IPS-11a (cell line): ENCODE data around the gene TRHDE.
"Not testable (repeated sequence)": the region's sequence is repeated elsewhere in the genome, so short reads cannot be mapped to it uniquely, and the experiment has no call there.

Source experiments
- H3K4me3 ChIP-seq: one replicate; pipeline ENCODE4 v1.5.1; 2013; ENCODE audit warnings: low read depth, low read length, control low read depth

Gene TRHDE

DNA sequence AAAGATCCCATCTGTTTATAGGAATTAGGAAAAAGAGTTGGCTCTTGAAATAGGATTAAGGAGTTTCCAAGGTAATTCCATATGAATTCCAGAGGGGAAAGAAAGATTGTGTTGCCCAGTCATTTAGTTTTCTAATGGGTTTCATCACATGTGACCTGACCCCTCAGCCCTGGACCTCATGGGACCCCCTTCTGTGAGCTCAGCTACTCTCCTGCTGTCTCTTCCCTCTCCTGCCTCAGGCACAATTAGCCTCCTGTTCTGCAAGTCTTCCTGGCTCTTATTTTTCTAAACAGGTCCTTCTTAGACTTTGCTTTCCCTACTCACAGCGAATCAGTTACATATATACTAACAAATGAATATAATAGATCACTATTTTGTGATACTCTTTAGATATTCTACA is 237.7 kb downstream of the TRHDE start:
- no peak overlapping the region for H3K4me3 ChIP-seq

DNA sequence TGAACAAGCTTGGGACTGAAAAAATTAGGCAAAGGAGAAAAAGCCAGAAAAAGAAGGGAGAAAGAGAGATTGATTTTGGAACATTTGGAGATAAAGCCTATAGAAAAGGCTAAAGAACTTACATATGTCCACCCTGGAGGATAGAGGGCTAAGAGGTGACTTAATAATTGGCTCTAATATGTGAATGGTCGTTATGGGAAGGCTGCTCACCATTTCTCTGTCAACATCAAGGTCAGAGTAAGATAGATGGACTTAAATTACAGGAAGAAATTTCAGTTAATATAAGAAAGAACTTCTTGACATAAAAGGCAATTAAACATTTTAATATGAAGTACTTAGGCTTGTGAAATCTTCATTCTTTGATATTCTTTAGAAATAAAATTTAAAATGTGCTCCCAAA is 238.6 kb downstream of the TRHDE start:
- H3K4me3 ChIP-seq: no peak overlapping the region

DNA sequence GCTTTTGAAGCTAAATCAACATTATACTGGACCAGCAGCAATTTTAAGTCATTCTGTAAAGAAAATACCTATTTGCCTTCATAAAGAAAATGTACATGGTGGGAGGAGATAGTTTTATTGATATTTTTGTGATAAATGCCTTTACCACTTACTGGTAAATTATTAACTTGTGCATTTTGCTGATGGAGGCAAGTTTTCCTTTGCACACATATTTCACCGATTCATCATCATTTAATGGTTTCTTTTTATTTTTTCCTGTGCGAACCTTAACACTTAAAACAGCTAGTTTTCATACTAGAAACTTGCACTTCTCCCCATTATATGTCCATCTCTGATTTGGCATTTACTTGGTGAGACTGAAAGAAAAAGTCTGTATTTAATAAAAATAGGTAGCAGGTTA is 239.3 kb downstream of the TRHDE start:
- no peak overlapping the region for H3K4me3 ChIP-seq

DNA sequence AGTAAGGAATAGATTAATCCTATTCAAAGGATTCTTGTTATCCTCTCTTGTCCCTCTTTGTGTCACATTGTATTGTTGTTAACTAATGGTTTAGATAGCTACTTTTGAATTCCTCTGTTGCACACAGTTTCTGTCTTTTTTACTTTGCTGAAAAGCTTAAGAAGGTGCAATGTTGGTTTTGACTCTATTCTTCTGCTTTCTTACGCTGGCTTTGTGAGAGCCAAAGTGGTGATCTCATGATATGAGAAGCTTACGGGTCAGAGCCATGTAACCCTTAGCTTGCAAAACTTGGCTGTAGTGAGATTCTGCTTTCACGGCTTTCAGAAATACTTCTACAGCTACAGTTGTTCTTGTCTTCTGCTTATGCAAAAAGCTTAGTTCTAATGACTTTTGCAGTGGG is 239.7 kb downstream of the TRHDE start:
- H3K4me3 ChIP-seq: no peak overlapping the region

DNA sequence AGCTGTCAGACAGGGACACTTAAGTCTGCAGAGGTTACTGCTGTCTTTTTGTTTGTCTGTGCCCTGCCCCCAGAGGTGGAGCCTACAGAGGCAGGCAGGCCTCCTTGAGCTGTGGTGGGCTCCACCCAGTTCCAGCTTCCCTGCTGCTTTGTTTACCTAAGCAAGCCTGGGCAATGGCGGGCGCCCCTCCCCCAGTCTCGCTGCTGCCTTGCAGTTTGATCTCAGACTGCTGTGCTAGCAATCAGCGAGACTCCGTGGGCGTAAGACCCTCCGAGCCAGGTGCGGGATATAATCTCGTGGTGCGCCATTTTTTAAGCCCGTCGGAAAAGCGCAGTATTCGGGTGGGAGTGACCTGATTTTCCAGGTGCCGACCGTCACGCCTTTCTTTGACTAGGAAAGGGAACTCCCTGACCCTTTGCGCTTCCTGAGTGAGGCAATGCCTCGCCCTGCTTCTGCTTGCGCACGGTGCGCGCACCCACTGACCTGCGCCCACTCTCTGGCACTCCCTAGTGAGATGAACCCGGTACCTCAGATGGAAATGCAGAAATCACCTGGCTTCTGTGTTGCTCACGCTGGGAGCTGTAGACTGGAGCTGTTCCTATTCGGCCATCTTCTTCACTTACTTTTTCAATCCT is 248.0 kb downstream of the TRHDE start:
- not testable (repeated sequence) for H3K4me3 ChIP-seq

DNA sequence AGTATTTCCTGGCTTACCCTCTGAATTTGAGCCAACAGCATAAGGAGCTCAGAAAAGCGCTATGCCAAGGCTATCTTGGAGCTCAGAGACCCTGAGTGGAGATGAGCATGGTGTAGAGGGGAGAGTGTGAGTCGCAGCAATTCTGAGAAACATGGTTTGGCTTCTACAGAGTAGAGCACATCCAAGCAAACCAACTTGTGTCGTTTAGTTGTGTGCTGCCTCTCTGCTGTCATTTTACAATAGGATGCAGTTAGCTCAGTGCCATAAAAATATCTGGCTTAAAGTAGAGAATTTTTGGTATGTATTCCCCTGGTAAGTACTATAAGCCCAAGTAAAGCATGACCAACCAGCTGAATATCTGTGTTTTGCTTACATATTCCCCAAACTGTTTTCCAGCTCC is 249.2 kb downstream of the TRHDE start:
- H3K4me3 ChIP-seq: no peak overlapping the region

DNA sequence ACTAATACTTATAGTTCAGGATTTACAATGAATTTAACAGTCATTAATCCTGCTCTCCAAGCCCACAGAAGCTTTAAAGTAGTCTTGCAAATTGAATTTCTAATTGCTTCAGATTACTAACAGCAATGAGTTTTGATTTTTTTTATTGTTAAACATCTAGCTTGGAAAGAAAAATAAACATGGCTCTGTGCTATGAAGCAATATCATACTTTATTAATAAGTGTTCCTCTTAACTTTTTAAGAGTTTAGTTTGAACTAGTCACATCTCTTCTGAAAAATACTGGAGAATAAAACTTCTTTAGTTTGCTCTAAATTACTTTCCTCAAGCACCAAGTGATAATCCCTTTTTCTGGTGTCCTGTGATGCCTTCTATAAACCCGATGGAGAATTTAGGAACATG is 250.2 kb downstream of the TRHDE start:
- no peak overlapping the region for H3K4me3 ChIP-seq

DNA sequence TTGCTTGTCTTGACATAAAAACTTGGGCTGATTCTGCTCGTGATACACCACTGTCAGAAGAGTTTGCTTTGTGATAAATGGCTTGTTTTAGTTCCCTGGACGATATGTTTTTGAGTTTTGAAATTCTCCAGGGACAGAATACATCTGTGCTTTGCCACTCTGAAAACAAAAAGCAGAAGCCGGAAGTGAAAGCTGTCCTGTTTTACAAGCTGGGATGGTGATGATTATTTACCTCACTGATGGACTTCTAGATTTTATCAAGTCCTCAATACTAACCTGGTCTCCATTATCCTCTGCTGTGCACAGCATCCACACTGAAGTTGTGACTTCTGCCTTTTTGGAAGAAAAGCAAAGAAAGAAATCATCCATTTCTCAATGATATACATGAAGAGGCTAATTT is 251.6 kb downstream of the TRHDE start:
- no peak overlapping the region for H3K4me3 ChIP-seq

DNA sequence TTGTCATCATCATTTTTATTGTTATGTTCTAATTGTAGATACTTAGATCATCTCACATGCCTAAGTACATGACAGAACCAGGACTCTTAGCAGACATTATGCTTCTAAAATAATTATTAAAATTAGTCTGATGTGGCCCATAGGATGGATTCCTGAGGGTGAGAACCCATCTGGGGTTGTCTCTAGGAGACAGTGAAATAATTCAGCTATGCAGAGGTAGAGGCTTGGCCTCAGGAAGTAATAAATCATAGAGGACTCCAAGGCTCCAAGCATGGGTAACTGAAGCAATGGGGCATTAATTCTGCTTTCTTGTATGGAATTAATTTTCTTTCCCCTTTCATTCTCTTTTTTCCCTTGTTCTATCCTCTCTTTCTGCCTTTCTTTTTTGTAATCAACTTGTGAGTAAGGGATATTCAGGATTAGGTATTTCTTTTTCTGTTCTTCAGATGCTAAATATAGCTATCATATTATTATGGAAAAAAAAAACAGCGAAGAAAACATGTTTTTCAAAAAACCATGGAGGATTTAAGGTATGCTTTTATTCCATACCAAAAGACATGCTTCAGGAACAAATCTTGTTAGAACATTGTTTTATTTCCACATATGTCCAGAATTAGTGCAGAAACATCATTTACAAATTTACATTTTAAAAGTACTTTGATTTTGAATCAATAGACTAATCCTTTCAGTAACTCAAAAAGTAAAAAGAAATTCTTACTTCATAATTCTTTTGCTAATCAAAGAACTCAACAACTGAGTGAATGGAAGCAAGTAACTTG is 263.2 kb downstream of the TRHDE start:
- no peak overlapping the region for H3K4me3 ChIP-seq

DNA sequence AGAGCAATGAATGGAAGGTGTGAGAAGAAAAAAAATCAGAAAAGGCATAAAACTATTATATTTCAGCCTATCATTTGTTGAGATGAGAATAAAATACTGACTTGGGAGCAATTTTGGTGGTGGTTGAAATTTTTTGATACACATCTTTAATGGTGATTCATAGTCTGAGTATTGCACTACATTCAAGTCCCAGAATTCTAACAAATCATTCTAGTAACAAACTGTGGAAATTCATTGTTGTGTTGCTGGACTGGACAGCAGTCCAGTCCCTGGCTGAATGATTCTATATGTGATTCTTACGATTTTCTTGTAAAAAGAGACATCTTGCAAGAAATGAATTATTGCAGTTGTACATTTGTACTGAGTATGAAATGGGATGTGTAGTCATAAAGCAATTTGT is 268.6 kb downstream of the TRHDE start:
- no peak overlapping the region for H3K4me3 ChIP-seq

DNA sequence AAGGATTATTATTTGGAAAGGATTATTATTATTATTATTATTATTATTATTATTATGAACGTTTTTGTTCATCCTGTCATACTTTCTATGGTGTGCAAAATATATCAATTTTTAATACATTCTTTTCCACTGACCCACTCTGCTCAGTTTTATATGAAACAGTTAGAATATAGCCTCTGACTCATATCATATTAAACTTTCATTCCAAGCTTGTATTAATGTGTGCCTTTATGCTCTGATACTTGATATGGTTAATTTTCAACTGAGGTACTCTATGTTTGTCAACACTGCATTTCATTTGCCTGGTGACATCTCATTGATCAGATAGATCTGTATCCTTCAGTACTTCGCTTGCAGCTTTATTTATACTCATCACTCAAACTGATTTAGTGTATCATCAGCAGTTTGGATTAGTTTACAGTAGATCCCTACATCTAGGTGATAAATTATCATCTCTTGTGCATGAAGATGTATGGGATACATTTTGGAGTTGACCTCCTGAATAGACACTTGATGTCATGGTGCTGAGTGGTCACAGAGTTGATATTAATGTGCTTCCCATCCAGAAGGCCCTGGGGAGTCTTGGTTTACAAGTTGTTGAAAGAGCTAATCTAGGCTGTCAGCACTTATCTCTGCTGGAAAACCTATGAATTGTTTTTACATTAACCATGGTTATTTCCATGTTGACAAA is 271.8 kb downstream of the TRHDE start:
- H3K4me3 ChIP-seq: no peak overlapping the region

DNA sequence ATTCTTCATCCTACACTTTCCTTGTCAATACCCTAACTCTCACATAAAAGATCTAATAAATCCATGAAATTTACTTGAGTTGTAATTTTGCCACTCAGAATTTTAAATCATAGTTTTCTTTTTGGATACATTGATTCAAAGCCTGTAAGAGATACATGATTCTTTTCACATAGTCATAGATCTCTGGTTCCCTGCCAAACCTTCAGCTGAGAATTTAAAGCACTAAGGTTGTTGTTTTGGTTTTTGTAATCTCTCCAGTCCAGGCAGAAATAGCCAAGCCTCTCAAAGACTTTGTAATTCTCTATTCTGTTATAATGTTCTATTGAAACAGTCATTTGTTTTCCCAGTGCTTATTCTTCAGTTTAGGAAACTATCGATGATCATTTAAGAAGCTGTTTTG is 273.9 kb downstream of the TRHDE start:
- H3K4me3 ChIP-seq: no peak overlapping the region

DNA sequence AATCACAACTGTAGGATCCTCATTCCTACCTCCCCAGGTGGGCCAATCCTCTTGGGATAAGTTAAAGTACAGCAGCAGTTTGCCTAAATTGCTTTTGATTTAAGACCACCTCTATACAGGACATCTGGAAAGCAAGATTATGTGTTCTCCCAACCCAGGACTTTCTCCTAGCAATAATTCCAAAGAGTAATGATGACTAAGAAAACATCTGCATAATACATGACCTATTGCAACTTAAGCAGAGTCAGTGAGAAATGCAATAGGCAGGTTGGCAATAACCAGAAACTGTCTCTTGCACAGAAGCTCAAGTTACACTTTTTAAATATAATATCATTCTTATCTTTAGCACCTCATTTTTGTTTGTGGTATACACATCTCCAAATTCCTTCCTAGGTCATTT is 275.4 kb downstream of the TRHDE start:
- no peak overlapping the region for H3K4me3 ChIP-seq

DNA sequence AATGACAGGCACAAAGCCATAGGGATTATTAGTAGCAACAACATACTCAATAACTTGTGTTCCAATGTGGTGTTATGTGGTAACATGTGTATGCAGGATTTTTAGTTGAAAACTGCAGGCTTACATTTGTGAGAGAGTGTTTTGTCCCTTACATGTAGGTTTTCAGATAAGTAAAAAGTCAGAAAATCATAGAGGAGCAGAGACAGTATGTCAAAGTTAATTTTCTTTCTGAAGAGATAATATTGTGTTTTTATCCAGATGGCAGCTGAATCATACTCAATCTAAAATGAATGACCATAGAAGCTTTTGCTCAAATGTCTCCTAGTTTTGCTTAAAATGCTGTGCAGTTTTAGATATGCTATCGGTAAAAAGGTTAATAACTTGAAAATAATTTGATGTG is 277.0 kb downstream of the TRHDE start:
- H3K4me3 ChIP-seq: no peak overlapping the region

DNA sequence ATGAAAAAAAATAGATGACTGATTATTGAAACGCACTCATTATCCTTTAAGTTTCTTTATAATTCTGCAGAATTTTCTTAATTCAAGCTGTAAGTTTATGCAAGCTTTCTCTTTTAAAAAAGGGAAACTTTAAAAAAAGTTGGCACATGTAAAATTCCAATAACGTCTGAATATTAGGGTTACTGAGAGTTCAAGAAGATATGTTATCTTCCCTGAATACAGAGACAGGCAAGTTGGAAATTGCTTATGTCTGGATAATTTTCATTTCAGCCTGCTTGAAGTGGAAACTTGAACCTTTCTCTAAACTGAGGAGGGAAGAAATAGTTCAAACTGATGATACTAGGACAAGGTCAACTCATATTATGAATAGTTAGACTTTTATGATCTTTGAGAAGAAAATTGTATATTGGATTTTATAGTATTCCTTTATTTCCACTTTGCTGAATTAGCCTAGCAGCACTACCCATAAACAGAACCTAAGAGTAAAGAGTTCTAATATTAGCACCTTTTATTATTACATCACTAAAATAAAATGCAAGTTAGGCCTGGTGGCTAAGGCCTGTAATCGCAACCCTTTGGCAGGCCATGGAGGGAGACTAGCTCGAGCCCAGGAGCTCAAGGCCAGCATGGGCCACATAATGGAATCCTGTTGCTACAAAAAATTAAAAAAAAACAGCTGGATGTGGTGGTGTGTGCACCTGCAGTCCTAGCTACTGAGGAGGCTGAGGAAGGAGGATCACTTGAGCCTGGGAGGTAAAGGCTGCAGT is 288.0 kb downstream of the TRHDE start:
- no peak overlapping the region for H3K4me3 ChIP-seq

DNA sequence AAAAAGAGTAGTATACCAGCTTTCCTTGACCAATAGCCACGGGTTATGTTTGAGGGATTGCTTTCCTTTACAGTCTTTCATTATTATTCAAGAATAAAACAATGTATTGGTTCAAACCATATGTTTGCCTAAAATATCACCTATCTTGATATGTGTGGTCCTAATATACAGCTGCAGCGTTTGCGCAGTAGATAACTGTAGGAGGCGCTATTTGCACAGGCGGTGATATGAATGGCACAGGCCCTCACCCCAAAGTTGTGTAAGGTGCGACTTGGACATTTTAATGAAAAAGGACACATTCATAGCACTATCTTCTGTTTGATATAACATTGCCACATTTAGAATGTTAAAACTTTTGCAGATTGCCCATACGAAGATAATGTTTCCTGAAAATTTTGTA is 298.4 kb downstream of the TRHDE start:
- H3K4me3 ChIP-seq: no peak overlapping the region

DNA sequence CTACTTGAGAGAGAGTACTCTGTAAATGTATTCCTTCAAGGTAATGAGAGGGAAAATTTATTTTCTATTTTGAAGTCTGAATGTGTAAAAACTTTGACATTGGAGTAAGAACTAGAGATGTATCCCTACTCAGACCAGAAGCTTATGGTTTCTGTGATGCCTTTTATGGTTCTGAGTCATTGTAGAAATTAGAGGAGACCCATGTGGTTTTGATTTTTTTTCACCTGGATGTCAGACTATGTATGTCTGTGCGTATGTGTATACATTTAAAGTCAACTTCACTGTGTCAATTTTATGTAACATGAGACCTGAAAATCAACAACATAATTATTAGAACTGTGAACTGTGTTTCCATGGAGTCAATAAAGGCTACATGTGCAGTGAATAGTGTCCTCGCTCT is 302.0 kb downstream of the TRHDE start:
- H3K4me3 ChIP-seq: no peak overlapping the region

DNA sequence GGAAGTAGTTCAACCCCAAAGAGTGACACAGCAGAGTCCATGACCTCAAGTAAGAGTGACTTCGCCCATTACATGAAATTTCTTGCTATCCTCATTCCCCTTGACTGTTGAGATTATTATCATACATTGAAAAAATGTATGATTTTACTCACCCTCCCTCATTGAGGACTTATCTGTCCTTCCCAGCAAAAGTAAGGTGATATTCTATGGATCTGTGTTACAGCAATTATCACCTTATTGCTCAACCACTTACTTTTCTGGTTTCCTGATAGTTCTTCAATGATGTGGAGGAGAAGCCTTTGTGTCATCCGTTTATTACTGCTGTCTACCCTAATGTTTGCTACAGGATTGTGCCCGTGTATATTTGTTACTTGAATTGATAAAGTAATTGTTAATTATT is 306.2 kb downstream of the TRHDE start:
- H3K4me3 ChIP-seq: no peak overlapping the region

DNA sequence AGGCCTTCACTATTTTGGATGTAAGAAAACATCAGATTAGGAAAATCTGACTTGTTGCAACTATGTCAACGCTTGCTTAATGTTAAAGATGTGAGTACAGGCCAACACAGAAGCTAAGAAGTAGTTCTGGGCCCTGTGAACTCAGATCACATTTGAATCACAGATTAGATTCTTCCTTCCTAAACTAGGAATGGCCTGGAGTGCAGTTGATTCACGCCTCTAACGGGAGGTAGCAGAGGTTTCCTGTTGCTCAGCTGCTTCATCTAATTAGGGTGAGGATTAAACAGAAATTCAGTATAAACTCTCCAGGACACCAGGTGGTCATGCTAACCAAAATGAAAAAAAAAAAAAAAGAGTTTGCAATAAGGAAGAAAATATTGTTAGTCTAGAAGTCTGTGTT is 314.3 kb downstream of the TRHDE start:
- no peak overlapping the region for H3K4me3 ChIP-seq

DNA sequence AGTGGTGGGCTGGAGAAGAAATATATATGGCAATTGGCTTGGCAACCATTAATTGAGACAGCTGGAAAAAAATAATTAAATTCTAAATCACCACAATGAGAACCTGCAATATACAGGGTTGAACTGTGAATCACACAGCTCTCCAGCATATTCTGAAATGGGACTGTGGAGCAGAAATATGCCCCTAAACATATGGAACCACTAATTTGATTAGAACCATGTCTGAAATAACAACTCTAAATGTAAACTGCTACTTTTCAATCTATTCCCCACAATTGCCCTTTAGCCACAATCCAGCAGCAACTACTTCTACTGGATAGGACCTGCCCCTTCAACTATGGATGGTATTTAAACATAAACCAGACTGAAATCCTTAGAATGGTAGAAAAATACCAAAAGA is 330.4 kb downstream of the TRHDE start:
- H3K4me3 ChIP-seq: no peak overlapping the region

DNA sequence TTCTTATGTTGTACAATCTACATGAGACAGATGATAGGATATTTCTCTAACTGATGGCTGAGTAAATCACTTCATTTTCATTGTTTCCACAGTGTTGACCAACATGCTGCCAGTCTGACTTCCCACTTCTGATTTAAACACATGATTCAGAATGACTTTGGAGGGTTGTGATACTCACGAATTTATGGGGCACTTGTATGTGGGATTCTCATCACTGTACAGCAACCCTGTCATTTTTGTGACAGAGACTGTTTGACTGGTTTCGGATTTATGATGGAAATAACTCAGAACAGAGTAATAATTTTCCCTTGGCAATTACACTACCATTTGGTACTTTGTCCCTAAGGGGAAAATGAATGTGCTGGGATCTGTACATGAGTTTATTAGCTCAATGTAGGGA is 333.8 kb downstream of the TRHDE start:
- H3K4me3 ChIP-seq: no peak overlapping the region

DNA sequence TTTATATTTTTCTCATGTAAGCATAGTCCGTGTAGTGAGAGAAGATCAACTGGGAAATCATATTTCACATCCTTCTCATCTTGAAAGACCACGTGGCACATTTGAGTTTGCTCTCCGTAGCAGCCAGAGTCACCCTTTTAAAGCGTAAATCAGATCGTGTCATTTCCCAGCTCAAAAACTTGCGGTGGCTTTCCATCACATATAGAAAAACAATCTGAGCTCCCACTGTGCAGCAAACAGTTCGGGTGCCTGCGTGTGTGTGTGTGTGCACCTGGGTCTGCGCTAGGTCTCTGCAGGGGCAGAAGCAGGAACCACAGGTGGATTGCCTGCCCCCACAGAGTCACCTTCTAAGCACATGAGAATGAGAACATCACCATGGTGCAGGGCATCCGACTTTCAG is 338.2 kb downstream of the TRHDE start:
- H3K4me3 ChIP-seq: no peak overlapping the region
